Measurements from ENCODE around the gene SENP5. TPM values are rescaled to one million over a fixed set of nuclear protein-coding genes. Genes with fewer than 3 reads are reported as not detected.

SENP5 gene
- total RNA-seq, 1 donor from 2014 or later: 19.7 TPM

- no peak for DNase-seq (ENCODE audit: low read depth)
- H3K4me3 ChIP-seq (ENCODE audit: low read depth, low read length): no peak overlapping the region
- no peak for TF ChIP-seq CTCF (conservative IDR thresholded peaks at IDR 0.05; ENCODE audit: low read depth, low read length)
Measured at GRCh38 chr3:196901768-196902167, 34.0 kb downstream of the SENP5 start.

DNA sequence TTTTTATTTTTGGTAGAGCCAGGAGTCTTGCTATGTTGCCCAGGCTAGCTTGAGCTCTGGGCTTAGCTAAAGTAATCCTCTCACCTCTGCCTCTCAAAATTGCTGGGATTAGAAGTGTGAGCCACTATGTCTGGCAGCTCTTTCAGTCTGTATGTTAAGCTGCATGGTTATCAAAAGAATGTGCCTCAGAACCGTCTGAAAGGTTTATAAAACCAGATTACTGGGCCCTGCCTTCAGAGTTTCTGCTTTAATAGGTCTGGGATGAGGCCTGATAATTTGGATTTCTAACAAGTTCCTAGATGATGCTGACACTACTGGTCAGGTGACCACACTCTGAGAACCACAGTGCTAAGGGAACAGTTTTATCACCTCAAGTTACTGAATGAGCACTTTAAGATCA, 34.6 kb downstream of the SENP5 start:
- no peak overlapping the region for H3K4me3 ChIP-seq (ENCODE audit: low read depth, low read length)
- TF ChIP-seq CTCF (conservative IDR thresholded peaks at IDR 0.05; ENCODE audit: low read depth, low read length): no peak
- no peak for DNase-seq (ENCODE audit: low read depth)

DNA sequence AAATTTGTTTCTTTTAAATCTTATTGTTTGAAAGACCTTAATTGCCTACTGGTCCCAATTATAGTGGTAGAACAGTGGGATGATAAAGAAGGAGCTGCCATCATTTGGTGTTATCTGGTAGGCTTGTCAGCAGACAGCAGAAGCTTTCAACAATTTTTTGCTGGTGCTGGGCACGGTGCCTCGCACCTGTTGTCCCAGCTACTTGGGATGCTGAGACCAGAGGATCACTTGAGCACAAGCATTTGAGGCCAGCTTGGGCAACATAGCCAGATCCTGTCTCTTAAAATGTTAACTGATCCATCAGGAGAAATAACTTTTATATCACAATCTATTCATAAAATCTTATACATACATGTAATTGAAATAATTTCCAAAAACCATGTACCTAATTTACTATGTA, 36.0 kb downstream of the SENP5 start:
- no peak for DNase-seq (ENCODE audit: low read depth)
- H3K4me3 ChIP-seq (ENCODE audit: low read depth, low read length): no peak overlapping the region
- TF ChIP-seq CTCF (conservative IDR thresholded peaks at IDR 0.05; ENCODE audit: low read depth, low read length): no peak

- no peak for DNase-seq (ENCODE audit: low read depth)
- no peak for TF ChIP-seq CTCF (conservative IDR thresholded peaks at IDR 0.05; ENCODE audit: low read depth, low read length)
- H3K4me3 ChIP-seq (ENCODE audit: low read depth, low read length): no peak overlapping the region
Measured at GRCh38 chr3:196914866-196915265, 47.1 kb downstream of the SENP5 start.

GRCh38 chr3:196915375-196915774, 47.7 kb downstream of the SENP5 start:
- no peak overlapping the region for H3K4me3 ChIP-seq (ENCODE audit: low read depth, low read length)
- TF ChIP-seq CTCF (conservative IDR thresholded peaks at IDR 0.05; ENCODE audit: low read depth, low read length): no peak
- no peak for DNase-seq (ENCODE audit: low read depth)

DNA sequence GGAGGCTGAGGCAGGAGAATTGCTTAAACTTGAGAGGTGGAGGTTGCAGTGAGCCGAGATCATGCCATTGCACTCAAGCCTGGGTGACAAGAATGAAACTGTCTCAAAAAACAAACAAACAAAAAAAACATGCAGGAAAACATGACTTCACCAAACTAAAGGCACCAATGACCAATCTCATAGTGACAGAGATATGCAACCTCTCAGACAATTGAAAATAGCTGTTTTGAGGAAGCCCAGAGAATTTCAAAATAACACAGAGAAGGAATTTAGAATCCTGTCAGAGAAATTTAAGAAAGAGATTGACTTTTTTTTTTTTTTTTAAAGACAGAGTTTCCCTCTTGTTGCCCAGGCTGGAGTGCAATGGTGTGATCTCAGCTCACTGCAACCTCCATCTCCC, 48.5 kb downstream of the SENP5 start:
- no peak overlapping the region for H3K4me3 ChIP-seq (ENCODE audit: low read depth, low read length)
- no peak for DNase-seq (ENCODE audit: low read depth)
- no peak for TF ChIP-seq CTCF (conservative IDR thresholded peaks at IDR 0.05; ENCODE audit: low read depth, low read length)

DNA sequence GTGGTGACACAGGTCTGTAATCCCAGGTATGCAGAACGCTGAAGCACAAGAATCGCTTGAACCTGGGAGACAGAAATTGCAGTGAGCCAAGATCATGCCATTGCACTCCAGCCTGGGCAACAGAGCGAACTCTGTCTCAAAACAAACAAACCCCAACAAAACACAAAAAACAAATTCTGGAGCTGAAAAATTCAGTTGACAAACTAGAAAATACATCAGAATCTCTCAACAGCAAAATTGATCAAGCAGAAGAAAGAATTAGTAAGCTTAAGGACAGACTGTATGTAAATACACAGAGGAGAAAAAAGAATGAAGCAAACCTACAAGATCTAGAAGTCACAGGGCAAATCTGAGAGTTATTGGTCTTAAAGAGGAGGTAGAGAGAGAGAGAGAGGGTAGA, 49.3 kb downstream of the SENP5 start:
- TF ChIP-seq CTCF (conservative IDR thresholded peaks at IDR 0.05; ENCODE audit: low read depth, low read length): no peak
- no peak overlapping the region for H3K4me3 ChIP-seq (ENCODE audit: low read depth, low read length)
- no peak for DNase-seq (ENCODE audit: low read depth)
